Measurements from ENCODE around the gene SV2B.

Gene SV2B

GRCh38 chr15:91136386-91136923, 36.4 kb downstream of the SV2B start:
- TF ChIP-seq SIN3A (IDR thresholded peaks at IDR 0.05; ENCODE audit: borderline replicate concordance, insufficient read depth, low read length) (no peak), TAF1 (IDR thresholded peaks at IDR 0.05; ENCODE audit: borderline replicate concordance, insufficient read depth, low read length) (no peak), POLR2AphosphoS5 (IDR thresholded peaks at IDR 0.05; ENCODE audit: low read depth, low read length) (no peak), FOXP2 (optimal IDR thresholded peaks at IDR 0.05; ENCODE audit: borderline replicate concordance, extremely low read depth, extremely low read length, insufficient read depth) (no peak), REST (IDR thresholded peaks at IDR 0.05; ENCODE audit: insufficient read depth in 1 of 2, low read depth in 2 of 2, low read length in 2 of 2) (no peak)

GRCh38 chr15:91140601-91141000, 40.5 kb downstream of the SV2B start:
- TF ChIP-seq POLR2AphosphoS5 (IDR thresholded peaks at IDR 0.05; ENCODE audit: low read depth, low read length) (no peak), TAF1 (IDR thresholded peaks at IDR 0.05; ENCODE audit: borderline replicate concordance, insufficient read depth, low read length) (no peak), FOXP2 (optimal IDR thresholded peaks at IDR 0.05; ENCODE audit: borderline replicate concordance, extremely low read depth, extremely low read length, insufficient read depth) (no peak), SIN3A (IDR thresholded peaks at IDR 0.05; ENCODE audit: borderline replicate concordance, insufficient read depth, low read length) (no peak), REST (IDR thresholded peaks at IDR 0.05; ENCODE audit: insufficient read depth in 1 of 2, low read depth in 2 of 2, low read length in 2 of 2) (no peak)

- no peak for TF ChIP-seq SIN3A (IDR thresholded peaks at IDR 0.05; ENCODE audit: borderline replicate concordance, insufficient read depth, low read length)
- TF ChIP-seq REST (IDR thresholded peaks at IDR 0.05; ENCODE audit: insufficient read depth in 1 of 2, low read depth in 2 of 2, low read length in 2 of 2) = no peak
- TF ChIP-seq POLR2AphosphoS5 (IDR thresholded peaks at IDR 0.05; ENCODE audit: low read depth, low read length) = no peak
- no peak for TF ChIP-seq TAF1 (IDR thresholded peaks at IDR 0.05; ENCODE audit: borderline replicate concordance, insufficient read depth, low read length)
- TF ChIP-seq FOXP2 (optimal IDR thresholded peaks at IDR 0.05; ENCODE audit: borderline replicate concordance, extremely low read depth, extremely low read length, insufficient read depth) = no peak
These were observed 41.0 kb downstream of the SV2B start for GRCh38 chr15:91141097-91141496.

GRCh38 chr15:91142106-91142744, 42.2 kb downstream of the SV2B start:
- TF ChIP-seq TAF1 (IDR thresholded peaks at IDR 0.05; ENCODE audit: borderline replicate concordance, insufficient read depth, low read length) (no peak), POLR2AphosphoS5 (IDR thresholded peaks at IDR 0.05; ENCODE audit: low read depth, low read length) (no peak), REST (IDR thresholded peaks at IDR 0.05; ENCODE audit: insufficient read depth in 1 of 2, low read depth in 2 of 2, low read length in 2 of 2) (no peak), SIN3A (IDR thresholded peaks at IDR 0.05; ENCODE audit: borderline replicate concordance, insufficient read depth, low read length) (no peak), FOXP2 (optimal IDR thresholded peaks at IDR 0.05; ENCODE audit: borderline replicate concordance, extremely low read depth, extremely low read length, insufficient read depth) (no peak)

Measured in PFSK-1 (cell line).